GM12801 (cell line): Measurements from ENCODE around the gene PCDHAC2.

Experiments
- TF ChIP-seq, protein P1 (sequence below): IDR thresholded peaks from one replicate; pipeline ENCODE4 v1.5.1; 2011; ENCODE audit warnings: control low read depth; ENCODE audit not compliant: insufficient read length; ENCODE audit errors: extremely low read depth

Gene PCDHAC2

DNA sequence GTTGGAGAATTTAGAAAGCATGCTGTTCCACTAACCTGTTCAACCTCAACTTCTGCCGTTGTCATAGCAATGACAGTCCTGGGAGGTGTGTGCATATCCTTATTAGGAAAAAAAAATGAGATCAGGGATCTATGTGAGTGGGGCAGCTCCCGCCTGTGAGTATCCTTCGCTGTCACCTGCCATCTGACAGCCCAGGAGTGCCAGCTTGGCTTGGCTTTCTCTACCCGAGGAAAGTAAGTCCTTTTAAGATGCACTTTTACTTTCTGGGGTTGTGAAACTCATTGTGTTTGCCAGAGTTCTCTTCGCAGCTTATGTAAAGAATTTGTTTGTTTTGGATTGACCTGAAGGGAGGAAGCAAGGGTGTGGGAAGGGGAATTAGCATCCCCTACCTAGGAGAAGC, 21.8 kb downstream of the PCDHAC2 start:
- TF ChIP-seq, protein P1, sequence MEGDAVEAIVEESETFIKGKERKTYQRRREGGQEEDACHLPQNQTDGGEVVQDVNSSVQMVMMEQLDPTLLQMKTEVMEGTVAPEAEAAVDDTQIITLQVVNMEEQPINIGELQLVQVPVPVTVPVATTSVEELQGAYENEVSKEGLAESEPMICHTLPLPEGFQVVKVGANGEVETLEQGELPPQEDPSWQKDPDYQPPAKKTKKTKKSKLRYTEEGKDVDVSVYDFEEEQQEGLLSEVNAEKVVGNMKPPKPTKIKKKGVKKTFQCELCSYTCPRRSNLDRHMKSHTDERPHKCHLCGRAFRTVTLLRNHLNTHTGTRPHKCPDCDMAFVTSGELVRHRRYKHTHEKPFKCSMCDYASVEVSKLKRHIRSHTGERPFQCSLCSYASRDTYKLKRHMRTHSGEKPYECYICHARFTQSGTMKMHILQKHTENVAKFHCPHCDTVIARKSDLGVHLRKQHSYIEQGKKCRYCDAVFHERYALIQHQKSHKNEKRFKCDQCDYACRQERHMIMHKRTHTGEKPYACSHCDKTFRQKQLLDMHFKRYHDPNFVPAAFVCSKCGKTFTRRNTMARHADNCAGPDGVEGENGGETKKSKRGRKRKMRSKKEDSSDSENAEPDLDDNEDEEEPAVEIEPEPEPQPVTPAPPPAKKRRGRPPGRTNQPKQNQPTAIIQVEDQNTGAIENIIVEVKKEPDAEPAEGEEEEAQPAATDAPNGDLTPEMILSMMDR, result no peak

DNA sequence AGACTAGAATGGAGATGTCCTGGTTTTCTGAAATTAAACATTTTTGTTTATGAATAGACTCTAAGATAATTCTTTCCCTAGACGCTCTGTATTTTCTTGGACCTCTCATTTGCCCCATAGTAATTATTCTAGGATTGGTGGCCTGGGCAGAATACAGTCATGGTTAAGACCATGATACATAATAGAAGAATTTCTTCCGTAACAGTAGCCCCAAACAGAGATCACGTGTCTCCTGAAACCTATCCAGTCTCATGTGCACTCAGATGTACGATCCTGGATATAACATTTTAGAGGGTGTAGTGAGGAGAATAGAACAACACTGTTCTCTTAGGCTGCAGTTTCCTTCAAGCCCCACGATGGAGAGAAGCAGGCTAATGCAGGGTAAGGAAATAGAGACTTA, 22.3 kb downstream of the PCDHAC2 start:
- TF ChIP-seq, protein P1, result no peak

DNA sequence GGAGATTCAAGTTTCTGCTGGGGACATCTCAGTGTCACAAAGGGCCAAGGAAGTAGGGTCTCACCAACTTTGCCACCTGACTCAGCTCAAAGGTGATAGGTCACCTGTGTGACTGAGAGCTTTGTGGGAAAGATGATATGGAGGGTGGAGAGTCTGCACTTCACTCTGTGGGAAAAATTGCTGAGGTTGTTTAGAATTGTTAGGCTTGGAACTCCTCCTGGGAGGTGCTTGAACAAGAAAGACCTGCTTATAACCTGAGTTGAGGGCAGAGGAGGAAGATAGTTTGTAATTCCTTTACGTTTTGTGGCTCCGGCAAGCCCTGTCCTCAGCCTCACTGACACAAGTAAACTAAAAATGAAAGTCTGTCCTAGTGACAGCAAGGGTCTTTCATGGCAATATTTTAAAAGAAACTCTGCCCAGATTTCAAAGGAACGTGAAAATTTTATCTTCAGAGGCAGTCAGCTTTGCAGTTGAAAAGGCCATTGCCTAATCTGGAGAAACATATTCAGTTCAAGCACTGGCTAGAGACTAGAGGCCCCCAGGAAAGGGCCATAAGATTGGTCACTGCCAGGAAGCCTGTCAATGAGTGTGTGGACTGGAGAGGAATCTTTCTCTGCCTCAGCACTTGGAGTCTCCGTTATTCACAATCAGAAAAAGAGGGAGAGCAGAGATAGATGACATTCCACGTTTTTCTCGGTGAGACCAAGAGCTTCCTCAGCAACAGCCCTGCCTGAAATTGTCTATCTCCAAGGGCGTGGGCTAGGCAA, 23.2 kb downstream of the PCDHAC2 start:
- TF ChIP-seq, protein P1, result no peak

DNA sequence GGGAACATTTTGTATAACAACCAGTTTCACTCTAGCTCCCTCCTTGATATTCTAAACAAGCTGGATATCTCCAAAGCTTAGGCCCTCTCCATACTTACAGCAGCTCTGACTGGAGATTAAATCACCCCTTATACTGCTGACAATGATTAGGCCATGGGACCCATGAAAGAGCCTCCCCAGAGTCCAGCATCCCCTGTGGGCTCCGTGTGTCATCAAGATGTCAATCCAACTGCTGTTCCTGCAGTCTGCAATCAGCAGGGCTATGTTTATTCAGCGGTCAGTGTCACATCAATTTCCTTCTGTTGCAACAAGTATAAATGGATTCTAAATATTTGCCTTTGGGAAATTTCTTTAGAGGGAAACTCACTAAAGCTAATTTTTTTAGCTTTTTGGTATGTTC, 26.6 kb downstream of the PCDHAC2 start:
- TF ChIP-seq, protein P1, result no peak

DNA sequence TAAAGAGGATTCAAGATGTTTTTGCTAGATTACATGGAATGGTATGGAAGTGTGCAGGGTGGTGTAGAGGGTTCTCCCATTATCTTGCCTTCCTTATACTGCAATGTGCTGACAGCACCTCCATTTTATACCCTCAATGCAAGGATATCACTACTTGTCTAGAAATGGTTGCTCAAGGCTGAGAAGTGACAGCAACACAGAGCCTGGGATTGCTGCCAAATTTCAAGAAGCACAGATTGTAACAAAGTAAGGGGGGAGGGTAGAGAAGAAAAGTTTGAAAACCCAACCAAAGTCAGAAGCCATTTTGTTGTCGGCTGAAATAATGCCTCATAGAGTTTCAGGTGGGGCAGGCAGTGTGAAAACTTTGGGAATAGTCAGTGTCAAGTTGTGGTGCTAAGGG, 29.8 kb downstream of the PCDHAC2 start:
- TF ChIP-seq, protein P1, result no peak

DNA sequence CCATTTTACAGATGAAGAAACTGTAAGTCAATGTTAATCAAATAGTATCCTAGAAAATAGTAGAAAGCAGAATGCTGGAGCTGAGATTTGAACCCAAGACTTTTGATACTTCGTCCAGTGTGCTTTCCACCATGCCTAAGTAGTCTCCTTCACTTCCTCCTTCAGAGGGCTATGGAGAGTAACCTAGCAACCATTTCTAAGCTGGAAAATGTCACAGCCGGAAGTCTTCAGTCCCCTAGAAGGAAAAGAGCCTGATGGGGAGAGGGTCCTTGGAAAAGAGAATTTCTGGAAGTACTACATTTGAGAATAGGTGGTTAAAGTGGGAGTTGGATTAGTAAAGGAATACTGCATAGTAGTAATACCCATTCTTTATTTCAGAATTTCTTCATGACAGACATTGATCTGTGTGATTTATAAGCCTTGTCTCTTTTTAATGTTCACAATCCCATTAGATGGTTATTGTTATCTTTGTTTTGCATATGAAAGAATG, 32.7 kb downstream of the PCDHAC2 start:
- TF ChIP-seq, protein P1, result no peak

DNA sequence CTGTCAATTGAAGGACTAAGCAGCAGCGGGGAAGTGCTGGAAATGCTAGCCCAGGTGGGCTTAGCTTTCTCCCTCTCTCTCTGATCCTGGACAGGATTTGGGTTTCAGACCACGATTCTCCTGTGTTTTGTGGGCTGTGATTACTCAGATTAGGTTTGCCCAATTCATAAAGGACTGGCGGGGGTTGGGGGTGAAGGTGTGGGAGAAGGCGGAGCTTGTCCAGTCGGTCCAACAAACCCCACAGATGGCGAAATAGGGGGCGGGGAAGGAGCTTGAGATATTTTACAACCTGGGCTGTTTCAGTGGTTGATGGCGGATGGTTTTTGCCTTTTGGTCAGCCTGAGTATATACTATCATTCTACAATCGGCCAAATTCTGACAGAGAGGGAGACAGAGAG, 35.2 kb downstream of the PCDHAC2 start:
- TF ChIP-seq, protein P1, result no peak
